HG03060 (cell line): Measurements from ENCODE around the gene PCED1B.

Experiments
- ATAC-seq: cut with Tn5 transposase; IDR thresholded peaks from one replicate; pipeline ENCODE4 v1.9.1; 2021; ENCODE audit warnings: low read depth, moderate number of reproducible peaks; ENCODE audit not compliant: unreplicated experiment

Gene PCED1B

DNA sequence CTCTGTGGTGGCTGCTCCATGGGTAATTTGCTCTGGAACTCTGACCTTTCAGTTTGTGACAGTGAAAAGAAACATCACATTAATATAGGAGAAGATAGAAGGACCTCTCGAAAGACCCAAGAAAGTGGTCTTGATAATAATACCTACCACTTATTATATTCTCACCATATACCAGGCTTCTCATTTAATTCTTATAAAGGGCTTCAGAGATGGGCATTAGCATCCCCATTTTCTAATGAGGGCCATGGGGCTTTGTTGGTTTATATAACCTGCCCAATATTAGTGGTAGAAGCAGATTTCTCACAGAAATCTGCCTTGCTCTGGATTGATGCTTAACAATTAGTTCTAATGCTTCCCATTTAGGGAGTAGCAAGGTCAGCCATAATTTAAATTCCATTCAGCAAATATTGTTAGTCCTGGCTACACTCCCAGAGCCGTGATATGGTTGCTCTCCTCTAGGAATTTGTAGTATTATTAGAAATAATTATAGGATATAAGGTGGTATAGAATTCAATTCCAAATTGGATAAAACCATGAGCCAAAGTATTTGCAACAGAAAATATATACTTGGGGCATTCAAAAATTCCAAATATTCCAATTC lies 7.8 kb downstream of the PCED1B start:
- ATAC-seq = no peak

- ATAC-seq = no peak
Measured at GRCh38 chr12:47088021-47088944, 8.9 kb downstream of the PCED1B start.

- no peak for ATAC-seq
Measured at GRCh38 chr12:47091009-47091408, 11.6 kb downstream of the PCED1B start.

DNA sequence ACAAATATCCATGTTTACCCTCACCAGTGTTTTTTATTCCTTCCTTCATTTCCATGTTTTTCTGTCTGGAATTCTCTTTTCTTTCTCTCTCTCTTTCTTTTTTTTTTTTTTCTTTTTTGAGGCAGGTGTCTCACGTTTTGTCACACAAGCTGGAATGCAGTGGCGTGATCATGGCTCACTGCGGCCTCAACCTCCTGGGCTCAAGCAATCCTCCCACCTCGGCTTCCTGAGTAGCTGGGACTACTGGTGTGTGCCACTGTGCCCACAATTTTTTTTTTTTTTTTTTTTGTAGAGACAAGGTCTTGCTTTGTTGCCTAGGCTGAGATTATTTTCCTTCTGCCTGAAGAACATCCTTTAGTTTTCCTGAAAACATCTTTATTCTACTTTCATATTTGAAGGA lies 15.4 kb downstream of the PCED1B start:
- ATAC-seq = no peak

GRCh38 chr12:47095446-47096236 lies 16.2 kb downstream of the PCED1B start:
- no peak for ATAC-seq

GRCh38 chr12:47097276-47097896 lies 18.0 kb downstream of the PCED1B start:
- ATAC-seq = no peak

DNA sequence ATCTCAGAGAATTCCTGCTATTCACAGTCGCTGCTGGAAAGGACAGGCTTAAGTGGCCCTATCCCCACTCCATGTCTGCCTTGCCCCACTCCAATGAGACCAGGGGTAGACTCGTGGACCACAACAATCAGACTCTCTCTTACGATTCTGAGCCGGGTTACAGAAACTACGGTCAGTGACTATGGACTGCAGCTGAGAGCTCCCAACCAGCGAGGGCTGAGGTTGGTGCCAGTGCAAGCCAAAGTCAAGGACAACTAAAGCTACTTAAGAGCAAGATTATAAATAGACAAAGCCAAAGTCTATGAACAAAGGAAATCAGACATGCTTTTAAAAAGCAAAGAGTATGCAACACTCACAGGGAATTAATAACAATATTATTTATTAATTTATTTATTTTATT lies 18.7 kb downstream of the PCED1B start:
- no peak for ATAC-seq

- ATAC-seq = no peak
Measured at GRCh38 chr12:47099610-47100009, 20.2 kb downstream of the PCED1B start.

DNA sequence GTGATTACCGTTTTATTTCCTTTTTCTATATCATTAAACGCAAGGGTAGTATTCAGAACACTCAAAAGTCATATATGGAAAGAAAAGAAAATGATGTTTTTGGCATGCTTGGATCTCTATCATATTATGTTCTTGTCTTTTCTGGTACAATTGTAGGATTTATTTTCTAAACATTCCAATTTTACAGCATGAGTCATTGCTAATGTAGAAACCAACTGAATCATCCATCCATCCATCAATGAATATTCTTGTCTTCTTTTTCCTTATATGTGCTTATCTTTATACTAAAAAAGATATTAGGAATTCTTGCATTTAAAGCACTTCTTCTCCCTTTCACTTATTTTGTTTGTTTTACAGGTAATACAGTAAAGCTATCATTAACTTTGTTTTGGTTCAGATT lies 20.7 kb downstream of the PCED1B start:
- ATAC-seq = no peak

DNA sequence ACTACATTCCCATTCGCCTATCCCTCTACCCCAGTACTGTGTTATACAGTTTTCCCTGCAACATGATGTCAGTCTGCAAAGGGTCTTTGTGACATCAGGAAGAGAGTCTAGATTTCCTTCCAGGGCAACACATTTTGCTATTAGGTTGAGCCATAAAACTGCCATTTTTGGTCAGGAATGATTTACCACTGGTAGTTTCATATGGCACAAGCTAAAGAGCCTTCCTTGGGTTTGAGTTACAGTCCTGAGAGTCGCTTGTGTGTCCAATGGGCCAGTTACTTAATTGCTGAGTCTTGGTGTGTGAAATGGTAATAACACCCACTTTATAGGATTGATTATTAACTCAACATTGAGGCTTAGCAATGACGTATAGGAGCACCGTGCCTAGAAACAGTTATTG lies 23.0 kb downstream of the PCED1B start:
- no peak for ATAC-seq

- no peak for ATAC-seq
Measured at GRCh38 chr12:47102845-47103651, 23.6 kb downstream of the PCED1B start.

- no peak for ATAC-seq
Measured at GRCh38 chr12:47105914-47106674, 26.7 kb downstream of the PCED1B start.

GRCh38 chr12:47107446-47107845 lies 28.0 kb downstream of the PCED1B start:
- ATAC-seq = no peak

DNA sequence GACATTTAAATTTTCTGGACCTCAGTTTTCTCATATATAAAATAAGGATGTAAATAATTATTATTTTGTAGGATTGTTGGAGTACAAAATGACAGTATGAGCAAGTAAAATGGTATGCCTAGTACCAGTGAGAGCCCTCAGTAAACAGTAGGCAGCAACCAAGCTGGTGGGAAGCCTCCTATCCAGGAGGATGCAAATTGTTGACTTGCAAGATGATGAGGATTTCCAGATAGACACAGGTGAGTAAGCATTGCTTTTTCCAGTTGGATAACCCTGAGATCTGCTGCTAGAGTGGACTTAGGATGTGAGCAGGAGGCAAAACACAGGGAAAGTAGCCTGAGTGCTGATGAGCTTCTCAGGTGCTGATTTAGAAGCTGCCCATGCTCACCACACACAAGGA lies 28.5 kb downstream of the PCED1B start:
- no peak for ATAC-seq

GRCh38 chr12:47110011-47110541 lies 30.7 kb downstream of the PCED1B start:
- ATAC-seq = no peak

DNA sequence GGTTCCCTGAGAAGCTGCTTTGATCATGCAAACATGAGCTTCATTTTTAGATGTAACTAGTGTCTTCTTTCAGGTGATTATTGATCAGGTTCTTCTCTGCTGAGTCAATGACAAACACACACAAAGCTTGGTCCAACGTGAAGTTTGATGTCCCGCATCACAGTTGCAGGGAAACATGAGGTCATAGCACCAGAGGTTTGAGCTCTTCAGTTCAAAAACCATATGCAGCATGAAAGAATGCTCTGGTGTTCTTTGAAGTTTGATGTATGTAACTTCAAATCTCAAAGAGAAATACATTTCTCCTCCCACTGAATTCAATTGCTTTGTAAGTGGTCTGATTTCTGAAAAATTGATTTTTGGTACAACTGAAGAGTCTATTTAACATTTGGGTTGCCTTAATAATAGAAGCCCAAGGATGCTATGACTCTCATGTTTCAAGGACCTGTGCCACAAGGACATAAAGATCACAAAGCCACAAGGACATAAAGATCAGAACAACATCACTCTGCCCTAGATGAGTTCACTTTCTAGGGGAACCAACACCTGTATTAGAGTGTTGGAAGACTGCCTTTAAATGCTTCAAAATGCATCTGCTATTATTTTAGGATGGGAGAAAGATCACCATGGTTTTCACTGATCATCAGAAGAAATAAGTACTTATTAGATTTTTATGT lies 31.4 kb downstream of the PCED1B start:
- no peak for ATAC-seq

DNA sequence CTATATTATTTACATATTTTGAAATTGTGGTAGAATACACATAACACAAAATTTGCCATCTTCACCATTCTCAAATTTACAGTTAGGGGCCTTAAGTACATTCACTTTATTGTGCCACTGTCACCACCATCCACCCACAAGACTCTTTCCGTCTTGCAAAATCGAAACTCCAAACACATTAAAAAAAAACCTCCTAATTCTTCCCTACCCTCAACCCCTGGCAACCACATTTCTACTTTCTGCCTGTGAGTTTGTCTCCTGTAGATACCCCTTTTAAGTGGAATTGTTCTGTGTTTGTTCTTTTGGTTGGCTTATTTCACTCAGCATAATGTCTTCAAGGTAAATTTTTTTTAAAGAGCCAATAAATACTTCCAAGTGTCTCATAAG lies 32.0 kb downstream of the PCED1B start:
- no peak for ATAC-seq

DNA sequence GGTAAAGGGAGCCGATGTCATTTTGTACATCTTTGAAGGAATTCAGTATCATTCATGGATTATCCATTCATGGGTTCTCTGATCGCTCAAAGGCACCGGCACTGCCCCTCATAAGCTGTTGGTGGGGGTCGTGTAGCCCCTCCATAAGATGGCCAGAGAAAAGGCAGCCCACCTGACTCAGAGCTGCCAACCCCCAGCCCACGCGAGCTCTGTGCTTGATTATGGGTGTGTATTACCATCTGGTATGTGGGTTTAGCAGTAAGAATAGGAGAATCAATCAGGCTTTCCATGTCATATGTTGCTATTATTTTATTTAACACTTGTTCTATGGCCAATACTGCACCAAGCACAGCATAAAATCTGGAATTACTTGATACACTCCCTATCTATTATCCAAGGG lies 32.4 kb downstream of the PCED1B start:
- no peak for ATAC-seq

DNA sequence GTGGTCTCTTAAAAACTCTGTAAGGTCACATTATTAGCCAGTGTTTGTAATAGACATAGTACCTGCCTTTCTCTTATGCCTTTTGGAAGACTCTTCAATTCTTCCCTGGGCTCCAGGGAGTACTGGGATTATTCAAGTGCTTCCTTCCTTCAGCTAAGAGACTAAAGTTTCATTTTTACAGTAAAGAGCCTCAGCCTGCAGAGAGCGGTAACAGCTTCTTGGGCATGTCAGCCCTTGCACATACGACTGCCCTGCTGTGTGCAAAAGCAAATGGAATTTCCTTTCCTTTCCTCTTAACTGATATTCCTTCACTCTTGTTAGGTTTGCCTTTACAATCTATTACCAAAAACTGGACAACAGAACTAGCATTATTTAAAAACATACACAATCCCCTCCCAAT lies 33.3 kb downstream of the PCED1B start:
- ATAC-seq = no peak
